Mesenchymal stem cell (in vitro differentiated cells and primary cell): ENCODE results near the gene SPRYD7.
"Not testable (repeated sequence)": the region's sequence is repeated elsewhere in the genome, so short reads cannot be mapped to it uniquely, and the experiment has no call there.

Experiments
- DNase-seq: peaks from one replicate; pipeline ENCODE4 v3.0.0-alpha.2; 2013
- H2AFZ ChIP-seq: one replicate; pipeline ENCODE4 v1.6.1; 2013; ENCODE audit warnings: low read depth, mild to moderate bottlenecking, control low read depth, inconsistent platforms, low read length, moderate library complexity
- H2AK5ac ChIP-seq: 2 replicates; pipeline ENCODE4 v1.6.1; 2013; ENCODE audit warnings: low read length, moderate library complexity, mild to moderate bottlenecking, inconsistent platforms; ENCODE audit not compliant: severe bottlenecking
- H2BK120ac ChIP-seq: one replicate; pipeline ENCODE4 v1.6.1; 2013; ENCODE audit warnings: low read depth, mild to moderate bottlenecking, inconsistent platforms, low read length, moderate library complexity
- H2BK12ac ChIP-seq, 2 experiments: one replicate each; pipeline ENCODE4 v1.6.1; 2013; ENCODE audit warnings: inconsistent platforms in 2 of 2, low read length in 2 of 2, mild to moderate bottlenecking in 2 of 2, moderate library complexity in 2 of 2, control low read depth in 1 of 2
- H2BK15ac ChIP-seq: one replicate; pipeline ENCODE4 v1.6.1; 2013; ENCODE audit warnings: mild to moderate bottlenecking, low read depth, inconsistent platforms; ENCODE audit not compliant: poor library complexity, severe bottlenecking
- H2BK5ac ChIP-seq: 2 replicates; pipeline ENCODE4 v1.6.1; 2013; ENCODE audit warnings: low read depth, mild to moderate bottlenecking, low read length, control low read depth, inconsistent platforms; ENCODE audit not compliant: poor library complexity, severe bottlenecking
- H3K14ac ChIP-seq, 2 experiments: one replicate each; pipeline ENCODE4 v1.6.1; 2013; ENCODE audit warnings: inconsistent platforms in 2 of 2, low read length in 2 of 2, control low read depth in 1 of 2, mild to moderate bottlenecking in 1 of 2, moderate library complexity in 1 of 2
- H3K18ac ChIP-seq, 2 experiments: one replicate each; pipeline ENCODE4 v1.6.1; 2013; ENCODE audit warnings: inconsistent platforms in 2 of 2, low read length in 2 of 2, control low read depth in 1 of 2, low read depth in 1 of 2, mild to moderate bottlenecking in 1 of 2
- H3K23ac ChIP-seq, 2 experiments: one replicate each; pipeline ENCODE4 v1.6.1; 2013; ENCODE audit warnings: inconsistent platforms in 2 of 2, low read length in 2 of 2, mild to moderate bottlenecking in 2 of 2, moderate library complexity in 2 of 2, control low read depth in 1 of 2
- H3K27ac ChIP-seq: 2 replicates; pipeline ENCODE4 v1.5.1; 2013; ENCODE audit warnings: mild to moderate bottlenecking, moderate library complexity, low read length, control low read depth, inconsistent platforms; ENCODE audit not compliant: poor library complexity, severe bottlenecking
- H3K27me3 ChIP-seq, 2 experiments: 2 replicates each; pipeline versions ENCODE4 v1.6.1 to v1.7.0; 2013; ENCODE audit warnings: low read length in 2 of 2, mild to moderate bottlenecking in 2 of 2, moderate library complexity in 2 of 2, control low read depth in 1 of 2, inconsistent platforms in 1 of 2; ENCODE audit not compliant: control insufficient read depth in 1 of 2, insufficient read depth in 1 of 2
- H3K36me3 ChIP-seq, 2 experiments: 2 replicates each; pipeline versions ENCODE4 v1.6.1 to v1.7.0; 2013; ENCODE audit warnings: low read length in 2 of 2, control low read depth in 1 of 2, inconsistent platforms in 1 of 2, low read depth in 1 of 2, mild to moderate bottlenecking in 1 of 2; ENCODE audit not compliant: insufficient read depth in 2 of 2, control insufficient read depth in 1 of 2
- H3K4ac ChIP-seq, 2 experiments: one replicate each; pipeline ENCODE4 v1.6.1; 2013; ENCODE audit warnings: inconsistent platforms in 2 of 2, low read length in 2 of 2, mild to moderate bottlenecking in 2 of 2, moderate library complexity in 2 of 2, control low read depth in 1 of 2, low read depth in 1 of 2
- H3K4me1 ChIP-seq: 2 replicates; pipeline ENCODE4 v1.6.1; 2013; ENCODE audit warnings: low read depth, low read length, control low read depth; ENCODE audit not compliant: control insufficient read depth, insufficient read depth
- H3K4me2 ChIP-seq: 2 replicates; pipeline ENCODE4 v1.6.1; 2013; ENCODE audit warnings: low read length, mild to moderate bottlenecking, inconsistent platforms; ENCODE audit not compliant: poor library complexity, severe bottlenecking
- H3K4me3 ChIP-seq, 2 experiments: 2 replicates each; pipeline versions ENCODE4 v1.5.1 to v1.7.0; 2013; ENCODE audit warnings: low read length in 2 of 2, mild to moderate bottlenecking in 2 of 2, control low read depth in 1 of 2, low read depth in 1 of 2; ENCODE audit not compliant: insufficient read depth in 1 of 2
- H3K79me1 ChIP-seq: replicated peaks from 2 replicates; pipeline ENCODE4 v1.6.1; 2013; ENCODE audit warnings: mild to moderate bottlenecking, control low read depth, low read length, inconsistent platforms; ENCODE audit not compliant: poor library complexity, severe bottlenecking
- H3K9ac ChIP-seq: 2 replicates; pipeline ENCODE4 v1.7.0; 2013; ENCODE audit warnings: mild to moderate bottlenecking, low read length, moderate library complexity
- H3K9me3 ChIP-seq: 2 replicates; pipeline ENCODE4 v1.7.0; 2013; ENCODE audit warnings: mild to moderate bottlenecking, low read length; ENCODE audit not compliant: control insufficient read depth
- H4K8ac ChIP-seq: one replicate; pipeline ENCODE4 v1.6.1; 2013; ENCODE audit warnings: inconsistent platforms, mild to moderate bottlenecking, low read length, moderate library complexity
- H4K91ac ChIP-seq: one replicate; pipeline ENCODE4 v1.6.1; 2013; ENCODE audit warnings: mild to moderate bottlenecking, low read length, inconsistent platforms
- WGBS: methylation state at CpG from one replicate; pipeline ENCODE4 v1.1.7; 2013; ENCODE audit warnings: mixed read lengths; 5-methylcytosine and 5-hydroxymethylcytosine counted together

The SPRYD7 gene

GRCh38 chr13:49951754-49952535 is 15.8 kb upstream of the SPRYD7 start:
- H3K4me3 ChIP-seq, result no peak overlapping the region
- no peak overlapping the region for H2BK120ac ChIP-seq
- H2BK15ac ChIP-seq, result no peak overlapping the region
- no peak overlapping the region for H3K18ac ChIP-seq
- no peak for DNase-seq
- H3K4me1 ChIP-seq, result no peaks in the 10 kb centered on the region
- no peaks in the 10 kb centered on the region for H3K79me1 ChIP-seq
- no peaks in the 10 kb centered on the region for H3K9me3 ChIP-seq
- H3K4me2 ChIP-seq, result no peak overlapping the region
- H3K23ac ChIP-seq, result no peak overlapping the region
- H4K8ac ChIP-seq, result no peak overlapping the region
- H4K91ac ChIP-seq, result no peak overlapping the region
- no peak overlapping the region for H2BK12ac ChIP-seq
- 85% methylated on average over 3 of the region's 7 CpGs for WGBS
- no peaks in the 10 kb centered on the region for H3K27me3 ChIP-seq
- H2BK5ac ChIP-seq, result no peak overlapping the region
- H3K14ac ChIP-seq, result no peak overlapping the region
- no peak overlapping the region for H3K4ac ChIP-seq
- H2AK5ac ChIP-seq, result no peak overlapping the region
- H3K27ac ChIP-seq, result no peak overlapping the region
- H3K36me3 ChIP-seq, result peaks cover 0 to 5% of the 10 kb centered on the region in 2 experiments
- no peak overlapping the region for H2AFZ ChIP-seq
- no peak overlapping the region for H3K9ac ChIP-seq

- not testable (repeated sequence) for H4K91ac ChIP-seq, H3K36me3 ChIP-seq, H3K4me1 ChIP-seq, H3K9ac ChIP-seq, H3K4me2 ChIP-seq, H3K9me3 ChIP-seq, H2BK120ac ChIP-seq, H3K4ac ChIP-seq, H3K79me1 ChIP-seq, H4K8ac ChIP-seq, H3K4me3 ChIP-seq, H3K27me3 ChIP-seq, H3K18ac ChIP-seq, DNase-seq, H3K14ac ChIP-seq, H2BK12ac ChIP-seq, H2BK5ac ChIP-seq, H2BK15ac ChIP-seq, H3K27ac ChIP-seq, H2AFZ ChIP-seq, H2AK5ac ChIP-seq, H3K23ac ChIP-seq
- 94% methylated on average over 5 of the region's 6 CpGs for WGBS
Measured at GRCh38 chr13:49948777-49949270, 12.7 kb upstream of the SPRYD7 start.

GRCh38 chr13:49939321-49939720 is 3.2 kb upstream of the SPRYD7 start:
- no peak overlapping the region for H2BK15ac ChIP-seq
- no peak overlapping the region for H3K27ac ChIP-seq
- no peaks in the 10 kb centered on the region for H3K27me3 ChIP-seq
- H3K18ac ChIP-seq, result no peak overlapping the region
- peaks cover 4% of the 10 kb centered on the region for H3K4me1 ChIP-seq
- H3K23ac ChIP-seq, result no peak overlapping the region
- H4K91ac ChIP-seq, result no peak overlapping the region
- H2BK12ac ChIP-seq, result no peak overlapping the region
- 95% methylated on average over 4 of the region's 4 CpGs for WGBS
- no peak overlapping the region for H3K4me3 ChIP-seq
- no peaks in the 10 kb centered on the region for H3K9me3 ChIP-seq
- H3K36me3 ChIP-seq, result no peaks in the 10 kb centered on the region
- H4K8ac ChIP-seq, result no peak overlapping the region
- H2AFZ ChIP-seq, result no peak overlapping the region
- no peak overlapping the region for H3K14ac ChIP-seq
- H2BK5ac ChIP-seq, result no peak overlapping the region
- peaks cover 13% of the 10 kb centered on the region for H3K79me1 ChIP-seq
- no peak overlapping the region for H2AK5ac ChIP-seq
- H2BK120ac ChIP-seq, result no peak overlapping the region
- no peak for DNase-seq
- H3K4me2 ChIP-seq, result no peak overlapping the region
- H3K9ac ChIP-seq, result no peak overlapping the region
- no peak overlapping the region for H3K4ac ChIP-seq

- H3K27me3 ChIP-seq, result no peaks in the 10 kb centered on the region
- 99% methylated on average over 5 of the region's 5 CpGs for WGBS
- H3K4me1 ChIP-seq, result peaks cover 4% of the 10 kb centered on the region
- H3K23ac ChIP-seq, result no peak overlapping the region
- no peak overlapping the region for H4K91ac ChIP-seq
- H3K27ac ChIP-seq, result no peak overlapping the region
- peaks cover 13% of the 10 kb centered on the region for H3K79me1 ChIP-seq
- no peak overlapping the region for H3K14ac ChIP-seq
- H3K9me3 ChIP-seq, result no peaks in the 10 kb centered on the region
- H3K4me2 ChIP-seq, result no peak overlapping the region
- H2AK5ac ChIP-seq, result no peak overlapping the region
- no peak for DNase-seq
- no peak overlapping the region for H2BK12ac ChIP-seq
- no peak overlapping the region for H3K18ac ChIP-seq
- no peak overlapping the region for H2BK120ac ChIP-seq
- H3K36me3 ChIP-seq, result no peaks in the 10 kb centered on the region
- H3K9ac ChIP-seq, result no peak overlapping the region
- H3K4me3 ChIP-seq, result no peak overlapping the region
- H2BK15ac ChIP-seq, result no peak overlapping the region
- H3K4ac ChIP-seq, result no peak overlapping the region
- no peak overlapping the region for H4K8ac ChIP-seq
- no peak overlapping the region for H2AFZ ChIP-seq
- H2BK5ac ChIP-seq, result no peak overlapping the region
Measured at GRCh38 chr13:49938921-49939320, 2.8 kb upstream of the SPRYD7 start.
